Caco-2 (cell line): ENCODE results near the gene HHEX. TPM values are rescaled to one million over a fixed set of nuclear protein-coding genes. Genes with fewer than 3 reads are reported as not detected.

Source experiments
- BruUV-seq: library from RNA; stranded (reverse); fragments of 400-500 nt; replicated peaks from 2 replicates; lab custom pipeline; 2021; lab: Mats Ljungman, UMichigan
- CTCF ChIA-PET: fragments of 300-600 bp; sonication (Branson Sonifier 250); formaldehyde crosslinking; loops from one replicate; lab custom pipeline; 2022; ENCODE audit warnings: antibody characterized with exemption; lab: Charles Lee
- POLR2A ChIA-PET: fragments of 300-600 bp; sonication (Branson Sonifier 250); formaldehyde crosslinking; loops from one replicate; lab custom pipeline; 2022; ENCODE audit warnings: antibody characterized with exemption; lab: Charles Lee
- DNase-seq, 2 experiments: peaks; one replicate each; pipeline versions ENCODE4 v3.0.0 to v3.0.0-alpha.2; 2020 to 2022
- H3K27me3 ChIP-seq: replicated peaks from 2 replicates; pipeline ENCODE4 v1.6.0; 2011; ENCODE audit warnings: low read length; ENCODE audit not compliant: control insufficient read depth, insufficient read depth
- H3K36me3 ChIP-seq: 2 replicates; pipeline ENCODE4 v1.5.1; 2011; ENCODE audit warnings: low read length; ENCODE audit not compliant: control insufficient read depth, insufficient read depth
- H3K4me1 ChIP-seq: fragments of 250-450 bp; sonication (Bioruptor Pico); 2 replicates; pipeline ENCODE4 v1.5.1; 2020; ENCODE audit warnings: mild to moderate bottlenecking
- H3K4me3 ChIP-seq: 2 replicates; pipeline ENCODE4 v1.5.1; 2011; ENCODE audit warnings: low read depth, mild to moderate bottlenecking, control low read depth, low read length
- H3K9me3 ChIP-seq: fragments of 250-450 bp; sonication (Bioruptor Pico); 2 replicates; pipeline ENCODE4 v1.5.1; 2020; ENCODE audit warnings: mild to moderate bottlenecking, moderate library complexity
- H3K27ac Mint-ChIP-seq: one replicate; pipeline ENCODE4 v1.8.0; 2022; ENCODE audit warnings: mixed read lengths; ENCODE audit not compliant: unreplicated experiment
- H3K27me3 Mint-ChIP-seq: one replicate; pipeline ENCODE4 v1.8.0; 2022; ENCODE audit warnings: mixed read lengths; ENCODE audit not compliant: insufficient read depth, unreplicated experiment
- H3K36me3 Mint-ChIP-seq: one replicate; pipeline ENCODE4 v1.8.0; 2022; ENCODE audit warnings: mild to moderate bottlenecking, mixed read lengths; ENCODE audit not compliant: insufficient read depth, unreplicated experiment
- H3K4me1 Mint-ChIP-seq: one replicate; pipeline ENCODE4 v1.8.0; 2022; ENCODE audit warnings: low read depth, mixed read lengths; ENCODE audit not compliant: unreplicated experiment
- H3K4me3 Mint-ChIP-seq: one replicate; pipeline ENCODE4 v1.8.0; 2022; ENCODE audit warnings: mild to moderate bottlenecking, moderate library complexity, mixed read lengths; ENCODE audit not compliant: unreplicated experiment
- H3K9me3 Mint-ChIP-seq: one replicate; pipeline ENCODE4 v1.8.0; 2022; ENCODE audit warnings: mixed read lengths; ENCODE audit not compliant: unreplicated experiment
- intact Hi-C: fragments of 100-400 bp; cut with micrococcal nuclease; formaldehyde crosslinking; loops from one replicate; pipeline ENCODE4 v1.10.0; 2022; ENCODE audit not compliant: unreplicated experiment
- total RNA-seq: library from RNA; stranded (reverse); gene quantifications from 2 replicates; pipeline ENCODE4 v1.2.3, GENCODE V29; 2022
- TF ChIP-seq, protein P1 (sequence below), 2 experiments: fragments of 200-600 bp in 1 of 2; IDR thresholded peaks; 1 replicate in 1 of 2; 2 replicates in 1 of 2; pipeline versions ENCODE4 v1.5.1 to v1.8.0; 2011 to 2022; ENCODE audit warnings: antibody characterized with exemption in 1 of 2, control low read depth in 1 of 2, inconsistent platforms in 1 of 2, low read depth in 1 of 2, low read length in 1 of 2, mild to moderate bottlenecking in 1 of 2, moderate library complexity in 1 of 2; ENCODE audit not compliant: insufficient read depth in 1 of 2, severe bottlenecking in 1 of 2, unreplicated experiment in 1 of 2

HHEX gene
- total RNA-seq, 1 experiment from 2014 or later: 6.7 TPM

DNA sequence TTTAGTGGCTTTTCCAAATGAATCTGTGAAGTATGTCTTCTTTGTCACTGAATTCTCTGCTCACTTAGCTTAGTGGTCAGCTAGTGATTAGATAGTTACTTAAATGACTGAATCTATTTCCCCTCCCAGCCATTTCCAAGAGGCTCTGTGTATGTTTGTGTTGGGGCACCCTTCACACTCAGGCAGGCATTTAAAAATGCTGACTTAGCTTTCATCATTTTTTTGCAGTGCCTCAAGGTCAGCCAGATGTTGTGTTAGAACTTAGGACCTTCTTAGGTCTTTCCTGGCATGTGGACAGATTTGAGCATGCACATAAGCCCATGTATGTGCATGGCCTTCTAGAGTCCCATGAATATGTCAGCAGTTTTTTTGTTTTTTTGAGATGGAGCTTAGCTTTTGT is 25.4 kb upstream of the HHEX start:
- H3K4me3 ChIP-seq: no peak overlapping the region
- H3K36me3 ChIP-seq: no peaks in the 10 kb centered on the region
- Mint-ChIP-seq H3K36me3 (no peaks in the 10 kb centered on the region), H3K4me1 (no peaks in the 10 kb centered on the region), H3K27ac (no peak overlapping the region), H3K9me3 (peaks cover 31% of the 10 kb centered on the region), H3K27me3 (no peaks in the 10 kb centered on the region), H3K4me3 (no peak overlapping the region)
- no peak for DNase-seq
- TF ChIP-seq, protein P1, sequence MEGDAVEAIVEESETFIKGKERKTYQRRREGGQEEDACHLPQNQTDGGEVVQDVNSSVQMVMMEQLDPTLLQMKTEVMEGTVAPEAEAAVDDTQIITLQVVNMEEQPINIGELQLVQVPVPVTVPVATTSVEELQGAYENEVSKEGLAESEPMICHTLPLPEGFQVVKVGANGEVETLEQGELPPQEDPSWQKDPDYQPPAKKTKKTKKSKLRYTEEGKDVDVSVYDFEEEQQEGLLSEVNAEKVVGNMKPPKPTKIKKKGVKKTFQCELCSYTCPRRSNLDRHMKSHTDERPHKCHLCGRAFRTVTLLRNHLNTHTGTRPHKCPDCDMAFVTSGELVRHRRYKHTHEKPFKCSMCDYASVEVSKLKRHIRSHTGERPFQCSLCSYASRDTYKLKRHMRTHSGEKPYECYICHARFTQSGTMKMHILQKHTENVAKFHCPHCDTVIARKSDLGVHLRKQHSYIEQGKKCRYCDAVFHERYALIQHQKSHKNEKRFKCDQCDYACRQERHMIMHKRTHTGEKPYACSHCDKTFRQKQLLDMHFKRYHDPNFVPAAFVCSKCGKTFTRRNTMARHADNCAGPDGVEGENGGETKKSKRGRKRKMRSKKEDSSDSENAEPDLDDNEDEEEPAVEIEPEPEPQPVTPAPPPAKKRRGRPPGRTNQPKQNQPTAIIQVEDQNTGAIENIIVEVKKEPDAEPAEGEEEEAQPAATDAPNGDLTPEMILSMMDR (IDR thresholded peaks at IDR 0.05; ENCODE audit: insufficient read depth in 1 of 2, low read depth in 1 of 2, low read length in 1 of 2, severe bottlenecking in 1 of 2, unreplicated experiment in 1 of 2): no peak
- ChIA-PET POLR2A (no interaction called here), CTCF (no interaction called here)
- intact Hi-C loops: no loop called here
- H3K27me3 ChIP-seq: no peaks in the 10 kb centered on the region
- no peaks in the 10 kb centered on the region for H3K4me1 ChIP-seq
- H3K9me3 ChIP-seq: peaks cover 8% of the 10 kb centered on the region
- no TSS peak for BruUV-seq

DNA sequence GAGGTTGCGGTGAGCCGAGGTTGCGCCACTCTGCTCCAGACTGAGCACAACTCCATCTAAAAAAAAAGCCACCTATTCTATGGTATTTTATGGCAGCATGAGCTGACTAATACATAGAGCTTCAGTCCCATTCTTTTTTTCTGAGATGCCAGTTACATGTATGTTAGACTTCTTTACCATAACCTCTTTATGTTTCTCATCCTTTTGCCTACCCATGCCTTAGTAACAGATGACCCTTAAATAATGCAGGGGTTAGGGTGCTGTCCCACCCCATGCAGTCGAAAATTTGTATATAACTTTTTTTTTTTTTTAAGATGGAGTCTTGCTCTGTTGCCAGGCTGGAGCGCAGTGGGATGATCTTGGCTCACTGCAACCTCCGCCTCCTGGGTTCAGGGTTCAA is 22.7 kb upstream of the HHEX start:
- Mint-ChIP-seq H3K27ac (no peak overlapping the region), H3K9me3 (peaks cover 16% of the 10 kb centered on the region), H3K4me3 (no peak overlapping the region), H3K4me1 (no peaks in the 10 kb centered on the region), H3K36me3 (no peaks in the 10 kb centered on the region), H3K27me3 (no peaks in the 10 kb centered on the region)
- TF ChIP-seq, protein P1 (IDR thresholded peaks at IDR 0.05; ENCODE audit: insufficient read depth in 1 of 2, low read depth in 1 of 2, low read length in 1 of 2, severe bottlenecking in 1 of 2, unreplicated experiment in 1 of 2): no peak
- Histone ChIP-seq H3K27me3 (no peaks in the 10 kb centered on the region), H3K9me3 (peaks cover 8% of the 10 kb centered on the region), H3K4me3 (no peak overlapping the region), H3K36me3 (no peaks in the 10 kb centered on the region), H3K4me1 (no peaks in the 10 kb centered on the region)
- BruUV-seq: no TSS peak
- CTCF ChIA-PET: no interaction called here
- no peak for DNase-seq
- POLR2A ChIA-PET: no interaction called here
- intact Hi-C loops: no loop called here

DNA sequence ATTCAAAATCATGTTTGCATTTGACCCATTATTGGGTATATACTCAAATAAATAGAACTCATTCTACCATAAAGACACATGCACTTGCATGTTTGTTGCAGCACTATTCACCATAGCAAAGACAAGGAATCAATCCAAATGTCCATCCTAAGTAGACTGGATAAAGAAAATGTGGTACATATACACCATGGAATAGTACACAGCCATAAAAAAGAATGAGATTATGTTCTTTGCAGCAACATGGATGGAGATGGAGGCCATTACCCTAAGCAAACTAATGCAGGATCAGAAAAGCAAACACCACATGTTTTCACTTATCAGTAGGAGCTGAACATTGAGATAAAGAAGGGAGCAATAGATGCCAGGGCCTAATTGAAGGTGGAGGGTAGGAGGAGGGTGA is 12.0 kb upstream of the HHEX start:
- TF ChIP-seq, protein P1 (IDR thresholded peaks at IDR 0.05; ENCODE audit: insufficient read depth in 1 of 2, low read depth in 1 of 2, low read length in 1 of 2, severe bottlenecking in 1 of 2, unreplicated experiment in 1 of 2): no peak
- no TSS peak for BruUV-seq
- Mint-ChIP-seq H3K27ac (no peak overlapping the region), H3K36me3 (no peaks in the 10 kb centered on the region), H3K27me3 (no peaks in the 10 kb centered on the region), H3K4me3 (no peak overlapping the region), H3K9me3 (no peaks in the 10 kb centered on the region), H3K4me1 (no peaks in the 10 kb centered on the region)
- no peak for DNase-seq
- ChIA-PET POLR2A (no interaction called here), CTCF (interaction anchor here (0.8 kb wide), 1 partner anchor 161 kb away, joined by 3 read pairs; no protein-coding TSS in a partner anchor)
- no peaks in the 10 kb centered on the region for H3K36me3 ChIP-seq
- no peaks in the 10 kb centered on the region for H3K9me3 ChIP-seq
- no peak overlapping the region for H3K4me3 ChIP-seq
- H3K4me1 ChIP-seq: no peaks in the 10 kb centered on the region
- intact Hi-C loops: no loop called here
- H3K27me3 ChIP-seq: no peaks in the 10 kb centered on the region
